Hippocampal formation (tissue), 2 donors: Measurements from ENCODE around the gene CDC42SE2.
"Not testable (repeated sequence)": the region's sequence is repeated elsewhere in the genome, so short reads cannot be mapped to it uniquely, and the experiment has no call there.

Experiments
- DNase-seq, 2 donors: peaks; one replicate each; lab custom pipeline; 2025; lab: John Stamatoyannopoulos, UW

CDC42SE2 gene

GRCh38 chr5:131389869-131390265 is 126.0 kb downstream of the CDC42SE2 start:
- DNase-seq = no peak

DNA sequence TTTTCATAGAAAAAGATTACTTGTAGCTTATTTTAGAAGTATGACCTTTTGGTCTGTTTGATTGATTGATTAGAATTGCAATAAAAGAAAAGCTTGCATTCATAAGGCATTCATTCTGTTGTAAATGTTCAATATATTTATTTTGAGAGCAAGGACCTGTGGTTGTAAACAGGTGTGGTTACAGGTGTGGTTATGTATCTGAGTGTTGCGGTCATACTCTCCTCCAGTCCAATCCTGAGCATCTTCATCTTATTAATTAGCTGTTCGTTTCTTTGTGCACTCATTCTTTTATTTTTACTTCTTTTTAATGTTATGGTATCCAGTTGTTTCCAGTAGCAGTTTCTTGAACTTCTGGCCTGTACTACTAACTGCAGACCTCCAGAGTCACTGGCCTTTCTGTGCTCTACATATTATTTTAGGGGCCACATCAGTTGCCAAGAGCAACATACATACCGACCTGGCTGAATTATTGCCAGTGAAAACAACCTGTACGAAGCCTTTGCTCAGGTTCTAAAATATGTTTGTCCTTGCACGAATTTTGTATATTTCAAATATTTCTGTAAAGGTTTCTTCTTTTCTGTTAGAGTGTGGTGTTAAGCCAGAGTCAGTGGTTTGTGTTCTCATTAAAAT is 128.7 kb downstream of the CDC42SE2 start:
- DNase-seq = no peak

DNA sequence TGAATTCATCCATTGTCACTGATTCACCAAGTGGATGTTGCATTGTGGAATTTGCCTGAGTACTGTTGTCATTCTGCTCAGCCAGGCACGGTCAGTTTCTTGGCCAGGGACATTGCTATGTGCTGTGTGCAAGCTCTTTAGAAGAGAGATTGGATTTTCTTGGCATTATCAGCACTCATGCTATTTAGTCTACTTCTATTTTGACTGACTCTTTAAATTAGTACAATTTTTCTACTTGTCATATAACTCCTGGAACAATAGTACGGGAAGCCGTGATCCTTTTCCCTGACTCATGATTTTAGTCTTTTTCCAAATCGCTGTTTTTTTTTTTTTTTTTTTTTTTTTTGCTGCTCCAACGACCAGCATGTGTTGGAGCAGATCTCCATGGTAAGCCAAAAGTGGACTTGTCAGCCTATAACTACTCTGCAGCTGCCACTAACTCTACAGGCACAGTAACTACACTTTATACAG is 129.7 kb downstream of the CDC42SE2 start:
- peak; percentile 16 to 39 for DNase-seq

GRCh38 chr5:131394128-131394527 is 130.3 kb downstream of the CDC42SE2 start:
- DNase-seq = no peak

DNA sequence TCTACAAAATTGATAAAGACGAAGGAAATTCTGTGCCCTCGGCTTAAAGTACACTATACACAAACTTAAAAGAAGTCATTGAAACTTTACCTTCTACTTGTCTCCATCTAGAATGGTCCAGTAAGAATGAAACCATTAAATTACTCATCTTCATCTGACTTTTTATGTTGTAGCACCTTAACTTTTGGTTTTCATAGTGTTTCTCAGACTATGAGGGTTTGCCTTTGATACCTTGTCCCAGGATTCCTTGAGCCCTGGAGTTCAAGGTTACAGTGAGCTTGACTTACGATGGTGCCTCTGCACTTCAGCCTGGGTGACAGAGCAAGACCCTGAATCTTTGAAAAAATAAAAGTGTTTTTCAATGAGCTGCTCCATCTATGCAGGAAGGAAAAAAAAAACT is 132.2 kb downstream of the CDC42SE2 start:
- DNase-seq = no peak

DNA sequence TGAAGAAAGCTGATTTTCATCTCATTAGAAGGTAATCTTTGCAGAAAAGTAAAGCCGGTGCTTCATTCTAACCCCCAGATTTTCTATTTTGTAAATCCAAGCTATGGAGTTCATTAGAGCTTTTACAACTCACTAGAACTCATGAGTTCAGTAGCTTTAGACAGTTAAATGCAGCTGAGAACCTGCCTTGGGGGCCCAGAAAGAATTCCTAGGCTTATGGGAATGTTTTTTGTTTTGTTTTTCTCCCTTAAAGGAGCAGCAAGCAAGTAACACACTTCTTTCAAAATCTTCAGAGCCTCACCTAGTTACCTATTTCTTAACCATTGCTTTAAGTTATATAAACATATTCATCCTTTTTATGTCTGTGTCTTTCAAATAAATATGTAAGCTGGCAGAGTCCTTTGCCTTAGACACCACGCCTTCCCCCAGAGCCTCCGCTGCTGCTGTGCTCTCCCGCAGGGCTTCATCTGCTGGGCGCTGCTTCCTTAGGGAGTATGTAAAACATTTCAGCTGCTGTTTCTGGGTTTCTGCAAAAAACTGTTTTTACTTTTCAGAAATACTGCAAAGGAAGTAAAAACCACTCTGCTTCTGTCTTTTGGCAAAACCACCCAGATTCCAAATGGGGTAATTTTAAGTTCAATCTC is 132.9 kb downstream of the CDC42SE2 start:
- peak in 1 of 2 donors; percentile 33 for DNase-seq

DNA sequence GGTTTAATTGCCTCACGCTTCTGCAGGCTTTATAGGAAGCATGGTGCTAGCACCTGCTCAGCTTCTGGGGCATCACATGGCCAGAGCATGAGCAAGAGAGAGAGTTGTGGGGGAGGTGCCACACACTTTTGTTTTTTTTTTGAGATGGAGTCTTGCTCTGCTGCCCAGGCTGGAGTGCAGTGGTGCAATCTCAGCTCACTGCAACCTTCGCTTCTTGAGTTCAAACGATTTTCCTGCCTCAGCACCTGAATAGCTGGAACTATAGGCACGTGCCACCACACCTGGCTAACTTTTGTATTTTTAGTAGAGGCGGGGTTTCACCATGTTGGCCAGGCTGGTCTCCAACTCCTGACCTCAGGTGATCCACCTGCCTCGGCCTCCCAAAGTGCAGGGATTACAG is 135.2 kb downstream of the CDC42SE2 start:
- not testable (repeated sequence) for DNase-seq

DNA sequence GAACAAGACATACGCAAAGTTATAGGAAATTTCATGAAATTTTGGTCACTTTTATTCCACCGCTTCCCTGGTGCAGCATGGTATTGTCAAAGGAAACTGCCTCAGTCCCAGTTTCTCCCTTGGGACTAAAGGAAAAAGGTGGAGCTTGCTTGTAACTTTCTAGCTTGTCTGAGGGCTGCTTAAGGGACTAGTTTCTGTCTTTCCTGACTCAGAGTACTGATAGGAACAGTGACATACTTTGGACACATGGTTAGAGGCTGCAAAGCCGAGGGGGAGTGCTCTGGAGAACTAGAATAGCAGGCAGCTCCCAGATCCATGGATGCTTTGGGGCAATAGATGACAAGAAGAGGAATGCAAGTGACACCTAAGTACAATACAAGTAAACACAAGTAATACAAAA is 136.7 kb downstream of the CDC42SE2 start:
- DNase-seq = no peak

DNA sequence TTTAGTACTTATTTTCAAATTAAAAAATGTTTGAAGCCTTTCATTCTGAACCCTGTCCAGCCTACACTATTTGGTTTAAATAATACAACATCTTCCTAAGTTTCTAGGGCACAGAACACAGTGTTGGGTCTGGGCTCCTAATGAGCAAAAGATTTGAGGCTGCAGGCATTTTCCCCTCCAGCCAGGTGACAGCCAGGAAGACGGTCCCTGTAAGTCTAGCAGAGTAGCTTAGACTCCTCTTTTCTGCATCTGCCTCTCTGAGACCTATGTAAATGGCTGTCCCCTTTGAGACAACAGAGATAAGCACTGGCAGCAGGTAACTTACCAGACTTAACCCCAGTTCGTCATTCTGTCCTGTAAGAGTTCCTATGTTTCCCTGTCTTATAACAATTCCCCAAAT is 141.8 kb downstream of the CDC42SE2 start:
- DNase-seq = no peak

DNA sequence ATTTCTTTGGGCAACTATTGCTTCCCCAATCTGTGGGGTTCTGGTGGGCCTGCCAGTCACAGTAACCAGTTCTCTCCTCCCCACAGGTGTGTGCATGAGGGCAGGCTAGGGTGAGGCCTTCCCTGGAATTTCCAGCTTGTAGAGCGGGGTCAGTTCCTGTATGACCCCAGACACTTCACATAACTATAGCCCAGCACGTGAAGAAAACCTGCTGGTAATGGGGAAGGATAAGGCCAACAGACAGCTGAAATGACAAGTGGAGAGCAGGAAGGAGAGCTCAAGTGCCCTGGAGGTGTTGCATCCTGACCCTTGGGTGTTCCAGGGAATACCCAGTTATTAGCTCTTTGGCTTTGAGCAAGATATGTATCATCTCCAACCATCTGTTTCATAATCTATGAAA is 142.2 kb downstream of the CDC42SE2 start:
- no peak for DNase-seq

DNA sequence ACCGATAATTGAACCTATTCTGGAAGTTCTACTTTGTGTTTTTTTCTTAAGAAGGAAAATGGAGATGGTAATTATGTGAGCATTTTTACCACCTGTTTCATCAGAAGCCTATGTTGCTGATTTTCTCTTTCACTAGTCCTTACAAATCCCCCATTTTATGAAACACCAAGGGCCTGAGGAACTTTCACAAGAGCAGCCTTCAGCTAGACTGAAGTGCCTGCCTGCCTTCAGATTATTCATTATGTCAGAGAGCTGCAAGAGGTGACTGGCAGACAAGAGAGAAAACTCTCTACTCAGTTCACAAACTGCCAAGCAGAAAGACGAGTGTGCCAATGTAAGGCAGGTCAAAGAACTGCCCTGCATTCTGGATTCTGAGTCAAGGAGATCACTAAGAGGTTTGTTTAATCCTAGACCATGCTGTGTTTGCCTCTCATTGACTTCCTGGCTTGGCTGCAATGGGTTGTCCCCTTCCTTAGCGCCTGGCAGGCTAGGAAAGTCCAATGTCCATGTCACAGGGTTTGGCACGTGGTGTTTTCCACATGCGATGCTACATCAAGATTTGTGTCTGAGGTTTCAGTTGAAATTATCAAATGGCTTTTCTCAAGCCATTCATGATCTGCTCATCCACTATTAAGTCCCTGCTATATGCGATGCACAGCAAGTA is 143.3 kb downstream of the CDC42SE2 start:
- no peak for DNase-seq

DNA sequence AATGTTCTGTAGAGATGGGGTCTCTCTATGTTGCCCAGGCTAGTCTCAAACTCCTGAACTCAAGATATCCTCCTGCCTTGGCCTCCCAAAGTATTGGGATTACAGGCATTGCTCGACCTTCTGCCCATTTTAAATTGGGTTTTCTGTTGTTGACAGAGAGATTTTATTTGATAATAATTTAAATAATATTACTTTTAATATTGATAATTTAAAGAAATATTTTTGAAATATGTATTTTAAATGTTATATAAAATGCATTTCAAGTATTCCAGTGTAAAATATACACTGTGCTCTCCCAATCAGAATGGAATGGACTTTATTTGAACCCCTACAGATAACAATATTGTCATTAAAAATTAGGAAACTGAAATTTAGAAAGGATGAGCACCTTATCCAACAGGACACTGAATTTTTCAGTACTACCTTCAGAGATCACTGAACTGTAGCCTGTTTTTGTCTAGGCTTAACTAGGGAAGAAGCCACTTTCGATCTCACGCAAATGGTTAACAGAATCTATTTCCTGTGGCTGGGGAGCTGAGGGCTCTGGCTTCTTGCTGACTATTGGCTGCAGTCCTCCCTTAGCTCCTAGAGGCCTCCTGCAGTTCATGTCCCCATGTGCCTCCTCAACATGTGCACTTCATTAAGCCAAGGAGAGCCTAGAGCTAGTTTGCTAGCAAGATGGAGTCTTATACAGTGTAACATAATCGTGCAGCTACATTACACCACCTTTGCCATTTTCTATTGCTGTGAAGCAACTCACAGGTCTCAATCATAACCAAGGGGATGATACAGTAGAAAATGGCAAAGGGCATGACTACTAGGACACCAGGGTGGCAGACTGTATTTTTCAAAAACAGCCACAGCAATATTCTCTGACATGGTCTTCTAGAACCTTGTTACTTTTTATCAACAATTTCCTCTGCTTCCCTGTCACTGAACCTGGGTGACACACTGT is 150.0 kb downstream of the CDC42SE2 start:
- DNase-seq = no peak

DNA sequence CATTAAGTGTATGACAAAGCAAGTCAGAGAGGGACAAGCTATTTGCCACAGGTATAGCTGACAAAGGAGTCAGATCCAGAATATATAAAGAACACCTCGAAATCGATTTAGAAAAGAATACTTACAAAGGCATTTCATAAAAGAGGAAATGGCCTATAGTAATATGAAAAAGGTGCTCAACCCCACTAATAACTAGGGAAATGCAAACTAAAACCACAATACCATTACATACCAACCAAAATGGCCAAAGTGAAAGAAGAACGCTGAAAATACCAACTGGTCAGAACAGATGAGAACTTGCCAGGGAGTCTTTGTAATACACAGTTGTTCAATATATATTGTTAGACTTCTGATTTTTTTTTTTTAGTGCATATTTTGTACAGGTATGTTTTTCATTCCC is 152.9 kb downstream of the CDC42SE2 start:
- no peak for DNase-seq

GRCh38 chr5:131417240-131417869 is 153.5 kb downstream of the CDC42SE2 start:
- DNase-seq = peak; percentile 61 to 81

DNA sequence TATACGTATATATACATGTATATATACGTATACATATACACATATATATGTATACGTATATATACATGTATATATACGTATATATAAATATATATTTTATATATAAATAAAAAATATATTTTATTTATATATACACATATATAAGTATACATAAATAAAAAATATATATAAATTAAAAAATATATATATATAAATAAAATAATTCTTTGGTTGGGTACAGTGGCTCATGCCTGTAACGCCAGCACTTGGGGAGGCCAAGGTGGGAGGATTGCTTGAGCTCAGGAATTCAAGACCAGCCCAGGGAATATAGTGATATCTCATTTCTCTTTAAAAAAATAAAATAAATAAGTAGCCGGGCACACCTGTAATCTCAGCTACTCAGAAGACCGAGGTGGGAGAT is 155.0 kb downstream of the CDC42SE2 start:
- DNase-seq = no peak

GRCh38 chr5:131419877-131420276 is 156.0 kb downstream of the CDC42SE2 start:
- DNase-seq = no peak

GRCh38 chr5:131423056-131423455 is 159.2 kb downstream of the CDC42SE2 start:
- no peak for DNase-seq

- no peak for DNase-seq
Observed at GRCh38 chr5:131426011-131426410, 162.2 kb downstream of the CDC42SE2 start.

GRCh38 chr5:131430794-131431193 is 166.9 kb downstream of the CDC42SE2 start:
- no peak for DNase-seq

DNA sequence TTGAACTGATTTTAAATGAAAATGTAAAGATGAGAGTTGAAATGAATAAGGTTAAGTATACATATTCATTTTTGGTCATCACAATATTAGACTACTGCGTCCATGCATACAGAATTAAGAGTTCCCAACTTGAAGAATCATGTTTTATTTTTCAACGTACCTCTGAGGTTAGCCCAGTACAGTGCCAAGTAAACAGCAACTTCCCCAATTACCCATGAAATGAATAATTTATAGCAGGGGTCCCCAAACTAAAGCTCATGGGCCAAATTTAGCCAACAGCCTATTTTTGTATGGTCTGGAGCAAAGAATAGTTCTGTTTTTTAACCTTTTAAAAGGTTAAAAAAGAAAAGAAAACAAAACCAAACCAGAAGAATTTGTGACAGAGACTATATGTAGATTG is 167.9 kb downstream of the CDC42SE2 start:
- DNase-seq = no peak

- DNase-seq = no peak
Observed at GRCh38 chr5:131433109-131433508, 169.3 kb downstream of the CDC42SE2 start.

- peak in 1 of 2 donors; percentile 21 for DNase-seq
Observed at GRCh38 chr5:131436081-131436480, 172.2 kb downstream of the CDC42SE2 start.
